Type B pancreatic cell (in vitro differentiated cells): ENCODE data around the gene NEGR1. TPM values are rescaled to one million over a fixed set of nuclear protein-coding genes. Genes with fewer than 3 reads are reported as not detected.

ENCODE experiments used
- DNase-seq: peaks from one replicate; pipeline ENCODE4 v3.0.0; 2021; ENCODE audit warnings: mixed read lengths; ENCODE audit not compliant: unreplicated experiment; ENCODE audit errors: extremely low spot score
- H3K27ac Mint-ChIP-seq: 2 replicates; pipeline ENCODE4 v1.8.0; 2021; ENCODE audit warnings: mild to moderate bottlenecking, mixed read lengths
- H3K27me3 Mint-ChIP-seq: 2 replicates; pipeline ENCODE4 v1.8.0; 2021; ENCODE audit warnings: mixed read lengths
- H3K36me3 Mint-ChIP-seq: 2 replicates; pipeline ENCODE4 v1.8.0; 2021; ENCODE audit warnings: mixed read lengths
- H3K4me1 Mint-ChIP-seq: one replicate; pipeline ENCODE4 v1.8.0; 2021; ENCODE audit warnings: mixed read lengths; ENCODE audit not compliant: unreplicated experiment
- H3K4me3 Mint-ChIP-seq: 2 replicates; pipeline ENCODE4 v1.8.0; 2021; ENCODE audit warnings: mild to moderate bottlenecking, mixed read lengths
- H3K9me3 Mint-ChIP-seq: 2 replicates; pipeline ENCODE4 v1.8.0; 2021; ENCODE audit warnings: mixed read lengths
- total RNA-seq: library from RNA; stranded (reverse); gene quantifications from 2 replicates; pipeline ENCODE4 v1.2.1, GENCODE V29; 2021; ENCODE audit warnings: low replicate concordance
- TF ChIP-seq, protein P1 (sequence below): fragments of 200-600 bp; sonication (generic); conservative IDR thresholded peaks from 2 replicates; pipeline ENCODE4 v1.5.0; 2021; ENCODE audit warnings: antibody characterized with exemption, mild to moderate bottlenecking

NEGR1 gene
- total RNA-seq, 1 donor from 2014 or later, result 22.5 TPM

DNA sequence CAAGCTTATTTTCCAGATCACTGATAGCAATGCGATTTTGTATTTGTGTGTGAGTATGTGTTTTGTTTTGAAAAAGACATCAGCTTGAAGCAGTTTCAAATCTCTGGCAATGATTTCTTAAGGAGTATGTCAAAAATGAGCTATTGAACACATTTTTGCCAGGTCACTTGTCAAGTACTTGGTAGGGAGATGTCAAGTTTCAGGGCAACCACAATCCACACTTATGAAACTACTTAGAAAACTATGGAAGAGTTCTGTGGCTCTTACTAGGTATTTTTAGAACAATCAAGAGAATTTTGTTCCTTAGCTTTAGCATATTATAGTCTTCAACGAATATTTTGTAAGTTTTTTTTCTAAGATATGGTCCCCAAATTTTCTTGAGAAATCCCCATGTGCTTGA is 882.7 kb downstream of the NEGR1 start:
- DNase-seq, result no peak
- TF ChIP-seq, protein P1, sequence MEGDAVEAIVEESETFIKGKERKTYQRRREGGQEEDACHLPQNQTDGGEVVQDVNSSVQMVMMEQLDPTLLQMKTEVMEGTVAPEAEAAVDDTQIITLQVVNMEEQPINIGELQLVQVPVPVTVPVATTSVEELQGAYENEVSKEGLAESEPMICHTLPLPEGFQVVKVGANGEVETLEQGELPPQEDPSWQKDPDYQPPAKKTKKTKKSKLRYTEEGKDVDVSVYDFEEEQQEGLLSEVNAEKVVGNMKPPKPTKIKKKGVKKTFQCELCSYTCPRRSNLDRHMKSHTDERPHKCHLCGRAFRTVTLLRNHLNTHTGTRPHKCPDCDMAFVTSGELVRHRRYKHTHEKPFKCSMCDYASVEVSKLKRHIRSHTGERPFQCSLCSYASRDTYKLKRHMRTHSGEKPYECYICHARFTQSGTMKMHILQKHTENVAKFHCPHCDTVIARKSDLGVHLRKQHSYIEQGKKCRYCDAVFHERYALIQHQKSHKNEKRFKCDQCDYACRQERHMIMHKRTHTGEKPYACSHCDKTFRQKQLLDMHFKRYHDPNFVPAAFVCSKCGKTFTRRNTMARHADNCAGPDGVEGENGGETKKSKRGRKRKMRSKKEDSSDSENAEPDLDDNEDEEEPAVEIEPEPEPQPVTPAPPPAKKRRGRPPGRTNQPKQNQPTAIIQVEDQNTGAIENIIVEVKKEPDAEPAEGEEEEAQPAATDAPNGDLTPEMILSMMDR, result no peak
- no peak overlapping the region for H3K4me3 Mint-ChIP-seq
- H3K9me3 Mint-ChIP-seq, result peaks cover 3% of the 10 kb centered on the region
- no peaks in the 10 kb centered on the region for H3K4me1 Mint-ChIP-seq
- H3K27ac Mint-ChIP-seq, result no peak overlapping the region
- H3K36me3 Mint-ChIP-seq, result no peaks in the 10 kb centered on the region
- no peaks in the 10 kb centered on the region for H3K27me3 Mint-ChIP-seq

DNA sequence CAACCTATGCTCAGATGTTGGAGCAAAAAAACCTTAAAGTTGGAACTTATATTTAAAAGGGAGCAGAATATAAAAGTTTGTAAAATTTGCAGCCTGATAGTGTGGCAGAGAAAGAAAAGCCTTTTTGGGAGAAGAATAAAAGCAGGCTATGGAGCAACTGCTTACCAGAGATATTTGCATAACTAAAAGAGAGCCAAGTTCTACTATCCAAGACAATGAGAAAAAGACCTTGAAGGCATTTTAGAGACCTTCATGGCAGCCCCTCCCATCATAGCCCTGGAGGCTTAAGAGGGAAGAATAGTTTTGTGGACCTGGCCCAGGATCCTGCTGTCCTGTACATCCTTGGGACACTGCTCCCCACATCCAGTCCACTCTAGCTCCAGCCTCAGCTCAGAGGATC is 889.0 kb downstream of the NEGR1 start:
- TF ChIP-seq, protein P1, result no peak
- Mint-ChIP-seq H3K27ac (no peak overlapping the region), H3K27me3 (no peaks in the 10 kb centered on the region), H3K4me1 (no peaks in the 10 kb centered on the region), H3K36me3 (no peaks in the 10 kb centered on the region), H3K4me3 (no peak overlapping the region), H3K9me3 (peaks cover 7% of the 10 kb centered on the region)
- no peak for DNase-seq

DNA sequence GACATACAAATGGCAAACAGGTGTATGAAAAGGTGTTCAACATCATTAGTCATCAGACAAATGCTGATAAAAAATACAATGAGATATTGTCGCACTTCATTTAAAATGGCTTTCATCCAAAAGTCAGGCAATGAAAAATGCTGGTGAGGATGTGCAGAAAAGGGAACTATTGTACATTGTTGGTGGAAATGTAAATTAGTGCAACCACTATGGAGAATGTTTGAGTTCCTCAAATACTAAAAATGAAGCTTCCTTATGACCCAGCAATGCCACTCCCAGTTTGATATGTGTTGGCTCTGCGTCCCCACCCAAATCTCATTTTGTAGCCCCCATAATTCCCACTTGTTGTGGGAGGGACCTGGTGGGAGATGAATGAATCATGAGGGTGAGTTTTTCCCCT is 891.8 kb downstream of the NEGR1 start:
- no peak for DNase-seq
- H3K27ac Mint-ChIP-seq, result no peak overlapping the region
- no peak overlapping the region for H3K4me3 Mint-ChIP-seq
- H3K36me3 Mint-ChIP-seq, result no peaks in the 10 kb centered on the region
- no peaks in the 10 kb centered on the region for H3K27me3 Mint-ChIP-seq
- H3K4me1 Mint-ChIP-seq, result no peaks in the 10 kb centered on the region
- TF ChIP-seq, protein P1, result no peak
- peaks cover 9% of the 10 kb centered on the region for H3K9me3 Mint-ChIP-seq

DNA sequence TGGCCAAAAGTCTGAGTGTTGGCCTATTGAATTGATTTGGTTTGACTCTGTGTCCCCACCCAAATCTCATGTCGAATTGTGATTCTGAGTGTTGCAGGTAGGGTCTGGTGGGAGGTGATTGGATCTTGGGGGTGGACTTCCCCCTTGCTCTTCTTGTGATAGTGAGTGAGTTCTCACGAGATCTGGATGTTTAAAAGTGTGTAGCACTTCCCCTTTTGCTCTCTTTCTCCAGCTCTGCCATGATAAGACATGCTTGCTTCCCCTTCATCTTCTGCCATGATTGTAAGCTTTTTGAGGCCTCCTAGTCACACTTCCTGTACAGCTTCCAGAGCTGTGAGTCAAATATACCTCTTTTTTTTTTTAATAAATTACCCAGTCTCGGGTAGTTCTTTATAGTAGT is 904.5 kb downstream of the NEGR1 start:
- Mint-ChIP-seq H3K4me1 (no peaks in the 10 kb centered on the region), H3K27ac (no peak overlapping the region), H3K4me3 (no peak overlapping the region), H3K36me3 (no peaks in the 10 kb centered on the region), H3K9me3 (no peaks in the 10 kb centered on the region), H3K27me3 (no peaks in the 10 kb centered on the region)
- DNase-seq, result no peak
- TF ChIP-seq, protein P1, result no peak

DNA sequence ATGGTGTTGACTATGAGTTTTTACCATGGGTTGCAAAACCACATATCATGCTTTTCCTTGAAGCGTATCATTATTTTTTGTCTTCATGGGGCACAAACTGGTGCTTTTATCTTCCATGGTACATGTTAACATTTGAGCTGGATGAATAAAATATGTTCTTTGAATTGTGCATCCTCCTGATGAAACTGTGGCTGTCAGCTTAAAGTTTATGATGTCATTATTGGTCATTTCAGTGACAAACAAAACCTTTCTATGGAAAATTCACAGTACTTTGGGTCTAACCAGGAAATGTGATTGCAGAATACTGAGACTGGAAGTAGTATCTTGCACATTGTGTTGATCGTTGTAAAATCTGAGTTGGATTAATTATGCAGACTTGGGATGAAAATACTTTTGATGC is 909.8 kb downstream of the NEGR1 start:
- Mint-ChIP-seq H3K27me3 (no peaks in the 10 kb centered on the region), H3K4me3 (no peak overlapping the region), H3K27ac (no peak overlapping the region), H3K36me3 (no peaks in the 10 kb centered on the region), H3K4me1 (no peaks in the 10 kb centered on the region), H3K9me3 (no peaks in the 10 kb centered on the region)
- DNase-seq, result no peak
- TF ChIP-seq, protein P1, result no peak

DNA sequence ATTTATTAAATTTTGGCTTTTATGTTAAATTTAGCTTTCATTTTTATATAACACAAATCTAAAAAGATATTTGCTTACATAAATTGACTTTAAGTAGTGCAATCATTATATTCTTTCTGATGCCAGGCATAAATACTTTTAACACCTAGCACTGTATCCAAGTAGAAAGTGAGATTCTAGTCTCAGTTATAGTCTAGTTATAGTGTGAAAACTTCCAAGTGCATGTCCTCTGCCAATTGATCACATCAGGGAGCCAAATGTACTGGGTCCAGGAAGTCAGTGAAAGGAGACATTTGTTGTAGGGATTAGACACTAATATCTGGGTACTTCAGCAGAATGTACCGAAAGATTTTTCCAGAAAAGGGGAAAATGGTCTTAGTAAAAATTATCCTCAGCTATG is 910.8 kb downstream of the NEGR1 start:
- no peaks in the 10 kb centered on the region for H3K4me1 Mint-ChIP-seq
- H3K4me3 Mint-ChIP-seq, result no peak overlapping the region
- no peak for DNase-seq
- no peak overlapping the region for H3K27ac Mint-ChIP-seq
- no peaks in the 10 kb centered on the region for H3K36me3 Mint-ChIP-seq
- H3K9me3 Mint-ChIP-seq, result no peaks in the 10 kb centered on the region
- no peaks in the 10 kb centered on the region for H3K27me3 Mint-ChIP-seq
- TF ChIP-seq, protein P1, result no peak
